Measurements from ENCODE around the gene CROCC2.

The CROCC2 gene

DNA sequence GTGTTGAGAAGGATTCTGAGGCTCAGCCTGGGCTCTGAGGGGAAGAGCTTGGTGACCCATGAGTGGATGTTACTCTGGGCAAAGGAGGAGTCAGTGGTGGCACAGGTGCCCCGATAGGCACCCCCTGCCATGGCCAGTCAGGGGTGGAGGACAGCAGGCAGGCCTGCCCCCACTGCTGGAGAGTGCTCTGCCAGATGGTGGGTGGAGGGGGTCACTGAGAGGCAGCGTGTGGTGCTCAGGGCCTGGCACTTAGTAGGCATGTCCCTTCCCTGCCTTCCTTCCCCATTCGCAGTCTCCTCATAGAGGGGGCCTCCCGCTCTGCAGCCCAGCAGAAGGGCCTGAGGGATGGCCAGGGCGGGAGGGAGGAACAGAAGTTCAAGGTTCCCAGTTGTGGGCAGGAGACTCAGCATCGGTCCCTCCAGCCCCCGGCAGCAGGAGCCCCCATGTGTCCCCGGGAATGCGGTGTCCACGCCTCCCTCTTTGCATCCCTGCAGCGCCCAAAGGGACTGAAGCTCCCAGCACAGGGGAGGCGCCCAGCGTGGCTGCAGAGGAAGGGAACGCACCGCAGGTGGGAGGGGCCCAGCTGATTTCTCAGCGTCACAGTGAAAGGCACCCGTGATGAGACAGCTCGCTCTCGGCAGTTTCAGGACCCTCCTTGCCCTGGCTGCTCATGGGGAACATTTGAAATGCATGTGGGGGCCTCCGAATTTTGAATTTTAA, 86.6 kb downstream of the CROCC2 start:
- Histone ChIP-seq H3K4me3 (ENCODE audit: low read depth, low read length) (no peak overlapping the region), H3K27ac (ENCODE audit: low read depth, low read length) (no peak overlapping the region), H3K9ac (ENCODE audit: low read depth, low read length) (no peak overlapping the region), H3K27me3 (ENCODE audit: control insufficient read depth, insufficient read depth, low read length) (peaks cover 11% of the 10 kb centered on the region), H3K36me3 (ENCODE audit: control insufficient read depth, insufficient read depth, low read length) (no peaks in the 10 kb centered on the region), H3K4me1 (ENCODE audit: control insufficient read depth, insufficient read depth, low read length) (no peaks in the 10 kb centered on the region), H3K9me3 (ENCODE audit: control insufficient read depth, insufficient read depth, low read length) (no peaks in the 10 kb centered on the region)

DNA sequence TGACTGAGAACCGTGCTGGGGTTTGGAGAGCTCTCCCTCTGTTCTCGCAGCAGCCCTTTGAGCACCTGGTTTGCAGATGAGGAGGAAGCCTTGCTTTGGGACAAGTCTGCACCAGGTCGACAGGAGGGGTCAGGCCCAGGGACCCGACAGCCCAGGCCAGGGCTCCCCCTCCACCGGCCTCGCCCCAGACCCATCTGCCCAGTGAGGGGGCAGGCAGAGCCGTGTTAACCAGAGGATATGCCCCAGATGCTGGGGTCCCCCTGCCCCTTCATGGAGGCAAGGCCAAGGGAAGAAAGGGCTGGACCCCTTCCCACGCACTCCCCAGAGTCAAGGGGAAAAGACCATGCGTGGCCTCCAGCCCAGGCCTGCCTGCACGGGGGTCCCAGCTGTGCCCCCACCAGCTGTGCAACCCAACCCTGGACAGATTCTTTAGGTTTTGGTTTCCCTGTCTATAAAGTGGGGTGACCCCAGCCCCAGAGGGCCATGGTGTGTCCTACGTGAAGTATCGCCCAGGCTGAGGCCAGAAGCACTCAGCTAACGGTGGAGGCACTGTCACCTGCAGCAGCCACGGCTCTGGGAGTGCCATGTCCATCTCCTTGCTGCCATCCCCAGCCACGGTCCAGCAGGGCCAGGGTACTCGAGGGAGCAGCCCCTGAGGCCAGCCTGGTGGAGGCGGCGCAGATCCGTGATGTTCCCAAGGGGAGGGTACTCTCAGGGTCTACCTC, 87.5 kb downstream of the CROCC2 start:
- Histone ChIP-seq H3K4me1 (ENCODE audit: control insufficient read depth, insufficient read depth, low read length) (peaks cover 3% of the 10 kb centered on the region; the same call in 1 of the 2 replicates), H3K4me3 (ENCODE audit: low read depth, low read length) (no peak overlapping the region), H3K27ac (ENCODE audit: low read depth, low read length) (no peak overlapping the region), H3K27me3 (ENCODE audit: control insufficient read depth, insufficient read depth, low read length) (peaks cover 15% of the 10 kb centered on the region), H3K9ac (ENCODE audit: low read depth, low read length) (no peak overlapping the region), H3K9me3 (ENCODE audit: control insufficient read depth, insufficient read depth, low read length) (no peaks in the 10 kb centered on the region), H3K36me3 (ENCODE audit: control insufficient read depth, insufficient read depth, low read length) (no peaks in the 10 kb centered on the region)

DNA sequence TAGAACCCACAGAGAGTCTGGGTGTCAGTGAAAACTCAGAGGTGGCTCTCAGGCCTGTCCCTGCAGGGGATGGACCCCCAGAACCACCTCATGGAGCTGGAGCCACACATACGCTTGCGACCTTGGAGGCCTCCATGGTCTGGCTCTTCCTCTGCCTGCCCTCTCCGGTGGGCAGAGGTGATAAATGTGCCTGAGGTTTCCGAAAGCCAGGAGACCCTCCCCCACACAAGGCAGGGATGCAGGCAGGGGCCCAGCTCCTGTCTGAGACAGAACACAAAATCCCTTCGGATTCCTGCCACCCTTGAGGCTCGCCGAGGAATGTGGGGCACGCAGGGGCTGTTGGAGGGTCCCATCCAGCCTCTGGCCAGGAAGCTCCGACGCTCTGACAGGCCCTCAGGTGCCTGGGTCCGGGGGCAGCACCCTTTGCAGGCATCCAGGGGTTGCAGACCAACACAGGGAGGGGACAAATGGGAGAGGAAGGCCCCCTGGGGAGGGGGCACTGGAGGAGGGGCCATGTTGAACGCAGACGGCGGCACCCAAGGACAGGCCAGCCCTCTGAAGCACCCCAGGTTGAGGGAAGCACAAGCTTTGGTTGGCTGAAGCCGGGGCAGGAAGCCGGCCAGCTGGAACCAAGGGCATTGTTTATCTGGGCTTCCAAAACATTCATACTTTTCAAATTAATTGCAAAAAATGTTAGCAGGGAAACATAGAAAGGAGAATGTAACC, 88.2 kb downstream of the CROCC2 start:
- no peaks in the 10 kb centered on the region for H3K9me3 ChIP-seq (ENCODE audit: control insufficient read depth, insufficient read depth, low read length)
- H3K27me3 ChIP-seq (ENCODE audit: control insufficient read depth, insufficient read depth, low read length): peaks cover 17% of the 10 kb centered on the region
- H3K4me3 ChIP-seq (ENCODE audit: low read depth, low read length): no peak overlapping the region
- no peaks in the 10 kb centered on the region for H3K36me3 ChIP-seq (ENCODE audit: control insufficient read depth, insufficient read depth, low read length)
- H3K9ac ChIP-seq (ENCODE audit: low read depth, low read length): no peak overlapping the region
- peaks cover 3% of the 10 kb centered on the region; the same call in 1 of the 2 replicates for H3K4me1 ChIP-seq (ENCODE audit: control insufficient read depth, insufficient read depth, low read length)
- H3K27ac ChIP-seq (ENCODE audit: low read depth, low read length): no peak overlapping the region

DNA sequence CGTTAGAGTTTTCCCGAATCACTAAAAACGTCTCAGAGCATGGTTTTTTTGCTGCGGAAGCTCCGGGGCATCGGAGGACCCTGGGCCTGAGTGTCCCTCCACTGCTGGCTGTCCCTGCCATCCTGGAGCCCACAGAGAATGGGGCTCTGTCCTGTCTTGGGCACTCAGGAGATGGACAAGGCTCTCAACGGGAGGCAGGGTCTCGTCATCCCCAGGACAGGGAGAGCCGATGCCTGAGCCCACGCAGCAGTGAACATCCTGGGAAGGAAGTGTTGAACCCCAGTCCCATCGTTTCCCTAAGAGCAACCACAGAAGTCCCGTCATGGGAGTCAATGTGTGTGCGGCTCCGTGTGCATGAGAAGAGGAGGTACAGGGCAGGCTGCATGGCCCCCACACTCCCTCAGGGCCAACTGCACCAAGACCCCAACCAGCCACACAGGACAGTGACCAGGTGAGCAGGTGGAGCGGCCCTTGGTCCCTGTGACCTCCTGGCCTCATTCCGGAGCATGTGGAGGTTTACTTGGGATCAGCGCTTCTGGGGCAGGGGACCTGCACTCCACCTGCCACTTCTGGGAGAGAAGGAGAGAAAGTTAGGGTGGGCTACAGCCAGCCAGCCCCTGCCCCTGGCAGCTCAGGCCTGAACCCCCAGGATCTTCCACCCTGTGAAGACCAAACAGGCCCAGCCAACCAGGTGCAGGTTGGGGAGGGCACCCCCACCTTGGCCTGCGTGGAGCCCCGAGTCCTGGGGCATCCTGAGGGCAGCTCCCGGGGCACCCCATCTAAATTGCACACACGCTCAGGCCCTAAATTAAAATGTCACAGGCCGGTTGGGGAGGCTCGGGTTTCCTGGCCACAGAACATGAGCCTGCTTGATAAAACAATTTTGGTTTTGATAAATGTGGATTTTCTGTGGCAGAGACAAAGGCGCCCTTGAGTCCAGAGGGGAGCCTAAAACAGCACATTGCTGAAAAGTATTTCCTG, 89.2 kb downstream of the CROCC2 start:
- no peak overlapping the region for H3K27ac ChIP-seq (ENCODE audit: low read depth, low read length)
- no peaks in the 10 kb centered on the region for H3K9me3 ChIP-seq (ENCODE audit: control insufficient read depth, insufficient read depth, low read length)
- H3K27me3 ChIP-seq (ENCODE audit: control insufficient read depth, insufficient read depth, low read length): peaks cover 27% of the 10 kb centered on the region

DNA sequence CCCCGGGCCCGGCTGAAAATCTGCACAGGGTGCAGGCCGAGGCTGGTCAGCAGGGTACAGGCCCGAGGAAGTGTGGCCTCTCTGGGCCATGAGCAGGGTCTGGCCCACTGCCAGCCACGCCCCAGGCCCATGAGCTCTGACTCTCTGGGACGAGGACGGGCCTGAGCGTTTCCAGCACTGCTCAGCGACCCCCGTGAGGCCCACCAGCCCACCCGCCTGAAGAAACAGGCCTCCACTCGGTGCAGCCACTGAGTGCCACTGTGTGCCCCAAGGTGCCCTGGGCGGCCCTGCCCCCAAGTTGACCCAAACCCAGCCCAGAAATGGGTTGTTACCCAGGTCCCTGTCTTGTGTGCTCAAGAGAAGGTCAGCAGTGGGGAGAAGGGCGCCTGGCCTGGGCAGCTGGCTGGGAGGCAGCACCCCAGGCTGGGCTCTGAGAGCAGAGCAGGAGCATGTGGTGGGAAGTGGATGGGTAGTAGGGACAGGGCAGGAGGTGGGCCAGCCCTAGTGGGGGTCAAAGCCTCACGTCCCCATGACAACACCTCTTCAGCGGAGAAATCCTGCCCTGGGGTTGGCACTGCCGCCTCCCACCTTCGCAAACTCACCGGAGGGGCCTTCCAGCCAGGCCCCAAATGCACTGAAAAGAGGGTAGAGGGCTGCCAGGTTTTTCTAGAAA, 90.2 kb downstream of the CROCC2 start:
- Histone ChIP-seq H3K4me1 (ENCODE audit: control insufficient read depth, insufficient read depth, low read length) (peaks cover 3% of the 10 kb centered on the region; the same call in 1 of the 2 replicates), H3K4me3 (ENCODE audit: low read depth, low read length) (no peak overlapping the region), H3K9ac (ENCODE audit: low read depth, low read length) (no peak overlapping the region), H3K9me3 (ENCODE audit: control insufficient read depth, insufficient read depth, low read length) (no peaks in the 10 kb centered on the region), H3K36me3 (ENCODE audit: control insufficient read depth, insufficient read depth, low read length) (no peaks in the 10 kb centered on the region), H3K27ac (ENCODE audit: low read depth, low read length) (no peak overlapping the region), H3K27me3 (ENCODE audit: control insufficient read depth, insufficient read depth, low read length) (peaks cover 33% of the 10 kb centered on the region)

More for the DNA sequence above, 89.2 kb downstream of the CROCC2 start:
- Histone ChIP-seq H3K4me3 (ENCODE audit: low read depth, low read length) (no peak overlapping the region), H3K36me3 (ENCODE audit: control insufficient read depth, insufficient read depth, low read length) (no peaks in the 10 kb centered on the region), H3K9ac (ENCODE audit: low read depth, low read length) (no peak overlapping the region), H3K4me1 (ENCODE audit: control insufficient read depth, insufficient read depth, low read length) (peaks cover 3% of the 10 kb centered on the region; the same call in 1 of the 2 replicates)

DNA sequence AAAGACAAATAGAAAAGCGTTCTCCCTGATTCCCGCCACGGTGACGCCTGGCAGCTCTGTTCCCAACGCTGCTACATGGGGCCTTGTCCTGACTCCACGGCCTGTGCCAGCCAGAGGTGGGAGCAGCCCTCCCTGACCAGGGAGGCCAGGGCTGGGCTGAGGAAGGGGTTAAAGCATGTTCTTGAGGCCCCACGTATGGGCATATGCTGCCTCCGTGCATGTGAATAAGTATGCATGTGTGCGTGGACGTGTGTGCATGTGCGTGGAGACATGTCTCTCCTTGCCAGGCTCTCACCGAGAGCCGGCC, 90.7 kb downstream of the CROCC2 start:
- H3K4me1 ChIP-seq (ENCODE audit: control insufficient read depth, insufficient read depth, low read length): peaks cover 3% of the 10 kb centered on the region; the same call in 1 of the 2 replicates
- H3K27me3 ChIP-seq (ENCODE audit: control insufficient read depth, insufficient read depth, low read length): peaks cover 33% of the 10 kb centered on the region
- no peak overlapping the region for H3K4me3 ChIP-seq (ENCODE audit: low read depth, low read length)
- no peaks in the 10 kb centered on the region for H3K9me3 ChIP-seq (ENCODE audit: control insufficient read depth, insufficient read depth, low read length)
- H3K36me3 ChIP-seq (ENCODE audit: control insufficient read depth, insufficient read depth, low read length): no peaks in the 10 kb centered on the region
- H3K27ac ChIP-seq (ENCODE audit: low read depth, low read length): no peak overlapping the region
- no peak overlapping the region for H3K9ac ChIP-seq (ENCODE audit: low read depth, low read length)

DNA sequence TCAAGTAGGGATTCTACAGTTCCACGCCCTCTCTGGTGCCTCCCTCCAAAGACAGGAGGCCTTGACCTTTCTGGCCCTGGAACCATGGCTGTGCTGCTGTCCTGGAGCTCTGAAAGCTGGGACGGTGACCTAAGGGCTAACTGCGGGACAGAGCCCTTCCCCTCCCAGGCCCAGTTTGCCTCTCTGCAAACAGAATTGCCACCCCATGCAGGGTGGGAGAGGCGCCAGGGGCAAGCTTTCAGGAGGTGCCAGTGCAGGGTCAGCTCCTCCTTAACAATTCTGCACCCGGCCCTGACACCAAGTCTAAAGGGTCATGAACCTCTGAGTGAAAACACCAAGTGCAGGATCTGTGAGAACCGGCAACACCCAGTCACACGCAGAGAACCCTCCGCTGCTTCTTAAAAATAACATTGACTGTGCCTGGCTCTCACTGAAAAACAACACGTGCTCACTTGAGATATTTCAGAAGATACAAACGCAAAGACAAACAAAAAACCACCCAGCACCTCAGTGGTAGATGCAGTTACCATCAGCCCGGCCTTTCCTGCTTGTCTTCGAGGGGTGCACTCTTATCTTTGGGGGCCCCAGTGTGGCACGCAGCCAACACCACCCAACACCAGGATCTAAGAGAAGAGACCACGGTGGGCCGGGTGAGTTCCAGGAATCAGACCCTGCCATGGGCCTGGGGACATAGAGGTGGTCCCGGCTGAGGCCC, 91.2 kb downstream of the CROCC2 start:
- no peak overlapping the region for H3K4me3 ChIP-seq (ENCODE audit: low read depth, low read length)
- H3K4me1 ChIP-seq (ENCODE audit: control insufficient read depth, insufficient read depth, low read length): peaks cover 3% of the 10 kb centered on the region; the same call in 1 of the 2 replicates
- no peaks in the 10 kb centered on the region for H3K9me3 ChIP-seq (ENCODE audit: control insufficient read depth, insufficient read depth, low read length)
- no peaks in the 10 kb centered on the region for H3K36me3 ChIP-seq (ENCODE audit: control insufficient read depth, insufficient read depth, low read length)
- H3K9ac ChIP-seq (ENCODE audit: low read depth, low read length): no peak overlapping the region
- peaks cover 33% of the 10 kb centered on the region for H3K27me3 ChIP-seq (ENCODE audit: control insufficient read depth, insufficient read depth, low read length)
- no peak overlapping the region for H3K27ac ChIP-seq (ENCODE audit: low read depth, low read length)

DNA sequence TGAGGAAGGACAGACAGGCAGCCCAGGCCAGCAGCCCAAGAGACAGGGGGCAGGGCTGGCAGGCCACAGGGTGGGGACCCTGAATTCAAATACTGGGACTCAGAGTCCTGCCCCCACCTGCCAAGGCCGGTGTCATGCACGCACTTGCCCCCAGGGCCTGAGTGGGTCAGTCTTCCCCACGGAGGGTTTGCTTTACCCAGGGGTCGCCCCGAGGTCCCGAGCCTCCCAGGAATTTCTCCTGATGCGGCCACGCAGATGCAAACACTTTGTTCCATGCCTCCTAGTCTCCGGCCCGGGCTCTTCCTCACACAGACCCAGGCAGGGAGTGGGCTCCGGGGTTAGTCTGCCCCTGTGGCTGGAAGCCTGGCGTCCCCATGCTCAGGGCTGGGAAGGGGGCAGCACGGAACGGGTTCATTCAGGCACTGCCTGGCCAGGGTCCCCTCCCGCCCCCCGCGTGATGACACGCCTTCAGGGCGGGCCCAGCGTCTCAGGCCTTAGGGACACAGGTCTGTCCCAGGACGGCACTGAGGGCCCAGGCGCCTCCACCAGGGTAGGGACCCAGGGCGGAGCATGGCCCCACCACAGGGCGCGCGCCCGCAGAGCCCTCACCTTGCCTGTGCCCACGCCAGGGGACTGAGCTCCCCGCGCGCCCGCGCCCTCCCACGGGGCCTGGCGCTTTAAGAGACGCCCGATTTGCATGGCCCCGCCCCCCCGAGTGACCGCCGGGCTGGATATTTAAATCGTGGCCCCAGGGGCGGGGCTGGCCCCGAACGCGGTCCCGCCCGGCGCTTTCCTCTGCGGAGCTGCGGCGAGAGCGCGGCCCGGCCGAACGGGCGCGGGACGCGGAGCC, 91.9 kb downstream of the CROCC2 start, which contains the start of gene SNED1:
Gene SNED1 (plus strand): TSS at position 763 of the 850 bp plus-strand sequence. CDS start 220 bp downstream, outside the sequence.
- Histone ChIP-seq H3K27me3 (ENCODE audit: control insufficient read depth, insufficient read depth, low read length) (peaks cover 33% of the 10 kb centered on the region), H3K27ac (ENCODE audit: low read depth, low read length) (no peak within 1 kb of the TSS), H3K9ac (ENCODE audit: low read depth, low read length) (peak within 1 kb of the TSS; percentile 51; the same call in 1 of the 2 replicates), H3K4me1 (ENCODE audit: control insufficient read depth, insufficient read depth, low read length) (peaks cover 3% of the 10 kb centered on the region; the same call in 1 of the 2 replicates), H3K4me3 (ENCODE audit: low read depth, low read length) (peak within 1 kb of the TSS; percentile 83), H3K9me3 (ENCODE audit: control insufficient read depth, insufficient read depth, low read length) (no peaks in the 10 kb centered on the region), H3K36me3 (ENCODE audit: control insufficient read depth, insufficient read depth, low read length) (no peaks in the 10 kb centered on the region)

DNA sequence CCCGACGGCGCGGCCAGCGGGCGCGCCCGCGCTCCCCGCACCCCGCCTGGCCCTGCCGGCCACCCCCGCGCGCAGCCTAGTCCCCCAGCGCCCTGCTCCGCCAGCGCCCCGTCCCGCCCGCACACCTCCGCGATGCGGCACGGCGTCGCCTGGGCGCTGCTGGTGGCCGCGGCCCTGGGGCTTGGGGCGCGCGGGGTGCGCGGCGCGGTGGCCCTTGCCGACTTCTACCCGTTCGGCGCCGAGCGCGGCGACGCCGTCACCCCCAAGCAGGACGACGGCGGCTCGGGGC, 92.5 kb downstream of the CROCC2 start:
- peaks cover 4% of the 10 kb centered on the region; the same call in 1 of the 2 replicates for H3K9me3 ChIP-seq (ENCODE audit: control insufficient read depth, insufficient read depth, low read length)
- H3K27me3 ChIP-seq (ENCODE audit: control insufficient read depth, insufficient read depth, low read length): peaks cover 33% of the 10 kb centered on the region
- peak overlapping the region; percentile 83; the same call in 1 of the 2 replicates for H3K4me3 ChIP-seq (ENCODE audit: low read depth, low read length)
- peaks cover 3% of the 10 kb centered on the region; the same call in 1 of the 2 replicates for H3K4me1 ChIP-seq (ENCODE audit: control insufficient read depth, insufficient read depth, low read length)
- no peak overlapping the region for H3K9ac ChIP-seq (ENCODE audit: low read depth, low read length)
- H3K36me3 ChIP-seq (ENCODE audit: control insufficient read depth, insufficient read depth, low read length): no peaks in the 10 kb centered on the region
- no peak overlapping the region for H3K27ac ChIP-seq (ENCODE audit: low read depth, low read length)
